ENCODE measurements around the gene LUZP2. TPM values are rescaled to one million over a fixed set of nuclear protein-coding genes. Genes with fewer than 3 reads are reported as not detected.

LUZP2 gene
- total and polyA plus RNA-seq, 2 of the 8 experiments (the other 6 are each of a cell fraction or from before 2014, with no cell fraction given), result 0.79 to 1.5 TPM

GRCh38 chr11:24661331-24661730 is 164.5 kb downstream of the LUZP2 start:
- H3K27me3 ChIP-seq (replicated peaks in 1 of 4; ENCODE audit: control insufficient read depth in 3 of 4, extremely low read depth in 1 of 4, insufficient read depth in 3 of 4, low read length in 3 of 4), result no peaks in the 10 kb centered on the region
- no peak overlapping the region for H2AK5ac ChIP-seq (ENCODE audit: low read depth, low read length)
- no peak overlapping the region for H2BK5ac ChIP-seq (ENCODE audit: low read depth, low read length)
- no peaks in the 10 kb centered on the region for H3K79me2 ChIP-seq (ENCODE audit: control insufficient read depth in 1 of 2, insufficient read depth in 2 of 2, low read length in 2 of 2)
- no peak for DNase-seq (ENCODE audit: low read depth in 1 of 2, low spot score in 2 of 2)
- no peak overlapping the region for H3K56ac ChIP-seq (replicated peaks; ENCODE audit: insufficient read length, low read depth, low read length)
- no peak overlapping the region for H3K23ac ChIP-seq (ENCODE audit: insufficient read length)
- H3K79me1 ChIP-seq (ENCODE audit: low read depth, low read length), result no peaks in the 10 kb centered on the region
- no peak overlapping the region for H3K14ac ChIP-seq (ENCODE audit: insufficient read length)
- no peak for TF ChIP-seq BRCA1 (IDR thresholded peaks at IDR 0.05; ENCODE audit: low read depth, low read length)
- no peak for TF ChIP-seq TBP (IDR thresholded peaks at IDR 0.05; ENCODE audit: low read depth, low read length)
- TF ChIP-seq POLR2AphosphoS5 (IDR thresholded peaks at IDR 0.05; ENCODE audit: low read depth, low read length), result no peak
- TF ChIP-seq, protein P1, sequence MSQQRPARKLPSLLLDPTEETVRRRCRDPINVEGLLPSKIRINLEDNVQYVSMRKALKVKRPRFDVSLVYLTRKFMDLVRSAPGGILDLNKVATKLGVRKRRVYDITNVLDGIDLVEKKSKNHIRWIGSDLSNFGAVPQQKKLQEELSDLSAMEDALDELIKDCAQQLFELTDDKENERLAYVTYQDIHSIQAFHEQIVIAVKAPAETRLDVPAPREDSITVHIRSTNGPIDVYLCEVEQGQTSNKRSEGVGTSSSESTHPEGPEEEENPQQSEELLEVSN (IDR thresholded peaks at IDR 0.05), result no peak
- TF ChIP-seq EZH2 (IDR thresholded peaks at IDR 0.05; ENCODE audit: low read depth, low read length, severe bottlenecking), result no peak
- TF ChIP-seq TAF7 (optimal IDR thresholded peaks at IDR 0.05; ENCODE audit: borderline replicate concordance, low read depth, low read length), result no peak
- no peak for TF ChIP-seq EGR1 (IDR thresholded peaks at IDR 0.05; ENCODE audit: borderline replicate concordance, low read depth, low read length)
- no peak for TF ChIP-seq GTF2F1 (IDR thresholded peaks at IDR 0.05; ENCODE audit: borderline replicate concordance, low read depth, low read length)
- TF ChIP-seq POLR2A (IDR thresholded peaks at IDR 0.05; ENCODE audit: control extremely low read depth in 1 of 2, low read depth in 2 of 2, low read length in 2 of 2), result no peak
- no peak overlapping the region for H4K5ac ChIP-seq (ENCODE audit: insufficient read length, low read depth, low read length)
- no peak overlapping the region for H3K4ac ChIP-seq (replicated peaks; ENCODE audit: insufficient read length, low read depth, low read length)
- H3K4me1 ChIP-seq (replicated peaks in 1 of 4; ENCODE audit: control insufficient read depth in 3 of 4, insufficient read depth in 4 of 4, low read length in 3 of 4), result no peaks in the 10 kb centered on the region
- WGBS, 2 experiments (ENCODE audit: extremely low coverage in 1 of 2, insufficient coverage in 1 of 2, insufficient read length in 1 of 2, insufficient replicate concordance in 2 of 2, low coverage in 1 of 2, low lambda C conversion rate in 2 of 2, missing lambda C conversion rate in 1 of 2), result 100% methylated on average over 1 of the region's 1 CpG; no CpG with 5 or more reads in 1 of the 2 experiments
- H2AFZ ChIP-seq (ENCODE audit: low read length), result no peak overlapping the region
- no peak overlapping the region for H3K4me2 ChIP-seq (ENCODE audit: insufficient read depth in 1 of 2, low read depth in 2 of 2, low read length in 2 of 2)
- H4K20me1 ChIP-seq (replicated peaks in 1 of 2; ENCODE audit: control insufficient read depth in 1 of 2, insufficient read depth in 2 of 2, low read length in 2 of 2), result no peaks in the 10 kb centered on the region
- no peak overlapping the region for H3K9ac ChIP-seq (replicated peaks in 1 of 4; ENCODE audit: extremely low read depth in 1 of 4, low read depth in 3 of 4, low read length in 3 of 4)
- H3K9me3 ChIP-seq (ENCODE audit: insufficient read depth in 2 of 2, low read depth in 1 of 2, low read length in 1 of 2), result peaks cover 11 to 12% of the 10 kb centered on the region in 2 experiments; a peak in 3 of 4 replicates
- no peak overlapping the region for H2BK15ac ChIP-seq (ENCODE audit: low read length)
- no peak overlapping the region for H3K18ac ChIP-seq (ENCODE audit: extremely low read depth, low read length)
- no peak overlapping the region for H2BK12ac ChIP-seq (ENCODE audit: low read depth, low read length)
- H3K27ac ChIP-seq (ENCODE audit: low read depth, low read length), result no peak overlapping the region
- FAIRE-seq, result no peak
- ChIA-PET CTCF (ENCODE audit: partially characterized antibody) (no interaction called here), POLR2A (ENCODE audit: partially characterized antibody) (no interaction called here)
- no peak overlapping the region for H2BK120ac ChIP-seq (replicated peaks; ENCODE audit: low read depth, low read length)
- H4K91ac ChIP-seq (replicated peaks; ENCODE audit: insufficient read length, low read length), result no peak overlapping the region
- H3K23me2 ChIP-seq (ENCODE audit: low read depth, low read length), result no peaks in the 10 kb centered on the region
- H2BK20ac ChIP-seq (ENCODE audit: low read length), result no peak overlapping the region
- no peak overlapping the region for H4K8ac ChIP-seq (ENCODE audit: extremely low read depth, insufficient read depth, low read length)
- no peak overlapping the region for H3K4me3 ChIP-seq (ENCODE audit: extremely low read depth in 1 of 4, insufficient read depth in 2 of 4, low read depth in 3 of 4, low read length in 4 of 4)
- peaks cover 0 to 3% (median 0%) of the 10 kb centered on the region in 4 experiments; a peak in 1 of 8 replicates for H3K36me3 ChIP-seq (ENCODE audit: control insufficient read depth in 2 of 4, insufficient read depth in 4 of 4, low read length in 3 of 4)

All from H1 (cell line).